Endothelial cell (in vitro differentiated cells): Measurements from ENCODE around the gene ZNF43. TPM values are rescaled to one million over a fixed set of nuclear protein-coding genes. Genes with fewer than 3 reads are reported as not detected.
A peak's percentile ranks its signal among the peaks of the same experiment; 100 is the strongest.
"Not testable (repeated sequence)": the region's sequence is repeated elsewhere in the genome, so short reads cannot be mapped to it uniquely, and the experiment has no call there.

ENCODE experiments used
- DNase-seq: peaks from one replicate; pipeline ENCODE4 v3.0.0; 2021; ENCODE audit warnings: low spot score
- H3K27ac Mint-ChIP-seq: one replicate; pipeline ENCODE4 v1.8.0; 2021; ENCODE audit warnings: mixed read lengths, inconsistent platforms; ENCODE audit not compliant: unreplicated experiment
- H3K27me3 Mint-ChIP-seq: one replicate; pipeline ENCODE4 v1.8.0; 2021; ENCODE audit warnings: mild to moderate bottlenecking, moderate library complexity, mixed read lengths, inconsistent platforms; ENCODE audit not compliant: unreplicated experiment
- H3K36me3 Mint-ChIP-seq: one replicate; pipeline ENCODE4 v1.8.0; 2021; ENCODE audit warnings: mild to moderate bottlenecking, low read depth, mixed read lengths, inconsistent platforms; ENCODE audit not compliant: unreplicated experiment
- H3K4me1 Mint-ChIP-seq: one replicate; pipeline ENCODE4 v1.8.0; 2021; ENCODE audit warnings: mild to moderate bottlenecking, mixed read lengths, inconsistent platforms; ENCODE audit not compliant: unreplicated experiment
- H3K4me3 Mint-ChIP-seq: one replicate; pipeline ENCODE4 v1.8.0; 2021; ENCODE audit warnings: mild to moderate bottlenecking, mixed read lengths, inconsistent platforms; ENCODE audit not compliant: unreplicated experiment
- H3K9me3 Mint-ChIP-seq: one replicate; pipeline ENCODE4 v1.8.0; 2021; ENCODE audit warnings: mixed read lengths, inconsistent platforms; ENCODE audit not compliant: unreplicated experiment
- total RNA-seq: library from RNA; stranded (reverse); fragmentation: NEBNext Ultra II Directional; extraction: Animal tissue kit (Norgen Biotek cat#: 25700); gene quantifications from one replicate; pipeline ENCODE4 v1.2.1, GENCODE V29; 2021; ENCODE audit not compliant: unreplicated experiment
- TF ChIP-seq, protein P1 (sequence below): fragments of 200-600 bp; sonication (generic); IDR thresholded peaks from one replicate; pipeline ENCODE4 v1.5.0; 2021; ENCODE audit warnings: antibody characterized with exemption; ENCODE audit not compliant: unreplicated experiment

Gene ZNF43
- total RNA-seq, 1 donor from 2014 or later = 35.5 TPM

DNA sequence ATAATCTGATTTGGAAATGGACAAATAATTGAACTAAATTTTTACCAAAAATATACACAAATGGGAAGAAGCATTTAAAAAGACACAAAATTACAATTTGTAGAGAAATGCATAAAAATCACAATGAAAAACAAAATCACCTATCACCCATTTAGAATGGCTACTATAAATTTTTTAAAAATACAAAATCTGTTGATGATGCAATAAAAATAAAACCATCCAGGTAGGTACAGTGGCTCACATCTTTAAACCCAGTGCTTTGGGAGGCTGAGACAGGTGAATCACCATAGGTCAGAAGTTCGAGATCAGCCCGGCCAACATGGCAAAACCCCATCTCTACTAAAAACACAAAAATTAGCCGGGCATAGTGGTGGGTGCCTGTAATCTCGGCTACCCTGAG lies 23.5 kb downstream of the ZNF43 start:
- no peak for DNase-seq
- H3K27ac Mint-ChIP-seq = no peak overlapping the region
- no peaks in the 10 kb centered on the region for H3K4me1 Mint-ChIP-seq
- H3K9me3 Mint-ChIP-seq = peaks cover 33% of the 10 kb centered on the region
- peaks cover 80% of the 10 kb centered on the region for H3K36me3 Mint-ChIP-seq
- no peaks in the 10 kb centered on the region for H3K27me3 Mint-ChIP-seq
- TF ChIP-seq, protein P1, sequence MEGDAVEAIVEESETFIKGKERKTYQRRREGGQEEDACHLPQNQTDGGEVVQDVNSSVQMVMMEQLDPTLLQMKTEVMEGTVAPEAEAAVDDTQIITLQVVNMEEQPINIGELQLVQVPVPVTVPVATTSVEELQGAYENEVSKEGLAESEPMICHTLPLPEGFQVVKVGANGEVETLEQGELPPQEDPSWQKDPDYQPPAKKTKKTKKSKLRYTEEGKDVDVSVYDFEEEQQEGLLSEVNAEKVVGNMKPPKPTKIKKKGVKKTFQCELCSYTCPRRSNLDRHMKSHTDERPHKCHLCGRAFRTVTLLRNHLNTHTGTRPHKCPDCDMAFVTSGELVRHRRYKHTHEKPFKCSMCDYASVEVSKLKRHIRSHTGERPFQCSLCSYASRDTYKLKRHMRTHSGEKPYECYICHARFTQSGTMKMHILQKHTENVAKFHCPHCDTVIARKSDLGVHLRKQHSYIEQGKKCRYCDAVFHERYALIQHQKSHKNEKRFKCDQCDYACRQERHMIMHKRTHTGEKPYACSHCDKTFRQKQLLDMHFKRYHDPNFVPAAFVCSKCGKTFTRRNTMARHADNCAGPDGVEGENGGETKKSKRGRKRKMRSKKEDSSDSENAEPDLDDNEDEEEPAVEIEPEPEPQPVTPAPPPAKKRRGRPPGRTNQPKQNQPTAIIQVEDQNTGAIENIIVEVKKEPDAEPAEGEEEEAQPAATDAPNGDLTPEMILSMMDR = no peak
- peak overlapping the region; percentile 59 for H3K4me3 Mint-ChIP-seq

DNA sequence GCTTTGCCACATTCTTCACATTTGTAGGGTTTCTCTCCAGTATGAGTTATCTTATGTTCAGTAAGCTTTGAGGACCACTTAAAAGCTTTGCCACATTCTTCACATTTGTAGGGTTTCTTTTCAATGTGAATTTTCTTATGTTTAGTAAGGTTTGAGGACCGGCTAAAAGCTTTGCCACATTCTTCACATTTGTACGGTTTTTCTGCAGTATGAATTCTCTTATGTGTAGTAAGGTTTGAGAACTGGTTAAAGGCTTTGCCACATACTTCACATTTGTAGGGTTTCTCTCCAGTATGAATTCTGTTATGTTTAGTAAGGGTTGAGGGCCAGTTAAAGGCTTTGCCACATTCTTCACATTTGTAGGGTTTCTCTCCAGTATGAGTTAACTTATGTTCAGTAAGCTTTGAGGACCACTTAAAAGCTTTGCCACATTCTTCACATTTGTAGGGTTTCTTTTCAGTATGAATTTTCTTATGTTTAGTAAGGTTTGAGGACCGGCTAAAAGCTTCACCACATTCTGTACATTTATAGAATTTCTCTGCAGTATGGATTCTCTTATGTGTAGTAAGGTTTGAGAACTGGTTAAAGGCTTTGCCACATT lies 27.5 kb downstream of the ZNF43 start:
- H3K9me3 Mint-ChIP-seq = peaks cover 37% of the 10 kb centered on the region

DNA sequence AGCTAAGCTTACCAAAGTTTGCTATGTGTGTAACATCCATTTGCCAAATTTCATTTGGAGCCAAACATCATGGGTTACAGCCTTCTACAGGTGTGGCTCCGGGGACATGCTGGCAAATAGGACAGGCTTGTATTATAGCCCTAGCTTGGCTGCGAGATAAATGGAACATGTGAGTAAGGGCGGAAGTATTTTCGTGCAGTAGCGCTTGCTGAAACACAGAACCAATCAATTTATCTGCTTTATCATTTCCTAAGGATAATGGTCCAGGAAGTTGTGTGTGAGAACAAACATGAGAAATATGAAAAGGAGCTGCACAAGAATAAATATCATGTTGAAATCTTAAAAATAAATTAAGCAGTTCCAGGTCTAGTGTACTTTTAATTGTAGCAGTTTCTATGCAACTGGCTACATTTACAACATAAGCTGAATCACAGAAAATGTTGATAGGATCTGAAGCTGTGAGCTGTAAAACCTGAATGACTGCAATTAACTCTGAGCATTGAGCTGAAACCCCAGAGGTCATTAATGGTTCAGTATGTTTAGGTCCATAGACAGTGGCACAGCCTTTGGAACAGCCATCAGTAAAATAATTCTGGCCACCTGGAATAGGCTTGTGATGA lies 46.4 kb downstream of the ZNF43 start:
- TF ChIP-seq, protein P1 = no peak
- peaks cover 6% of the 10 kb centered on the region for H3K36me3 Mint-ChIP-seq
- H3K4me1 Mint-ChIP-seq = no peaks in the 10 kb centered on the region
- peaks cover 2% of the 10 kb centered on the region for H3K27me3 Mint-ChIP-seq
- H3K27ac Mint-ChIP-seq = no peak overlapping the region
- H3K4me3 Mint-ChIP-seq = no peak overlapping the region
- DNase-seq = no peak
- peaks cover 6% of the 10 kb centered on the region for H3K9me3 Mint-ChIP-seq

More for the DNA sequence above, 27.5 kb downstream of the ZNF43 start:
- peak overlapping the region; percentile 76 for H3K4me3 Mint-ChIP-seq
- H3K27ac Mint-ChIP-seq, H3K4me1 Mint-ChIP-seq, DNase-seq, H3K27me3 Mint-ChIP-seq: not testable (repeated sequence)
- H3K36me3 Mint-ChIP-seq = peaks cover 65% of the 10 kb centered on the region

DNA sequence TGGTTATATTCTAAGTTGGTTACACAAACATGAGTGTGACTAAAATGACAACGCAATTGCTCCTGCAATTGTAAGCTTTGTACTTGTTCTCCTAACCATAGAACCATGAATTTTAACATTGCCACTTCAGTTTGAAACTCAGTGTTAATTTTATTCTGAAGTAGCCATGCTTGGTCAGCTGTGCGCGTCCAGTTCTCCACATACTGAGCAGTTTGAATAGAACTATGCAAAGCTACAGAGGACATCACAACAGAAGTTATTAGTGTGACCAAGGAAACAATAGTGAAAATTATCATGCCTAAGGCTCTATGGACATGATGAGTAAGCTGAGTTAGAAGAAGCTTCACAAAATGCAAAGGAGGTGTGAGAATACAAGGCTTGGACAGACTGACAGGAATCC lies 49.0 kb downstream of the ZNF43 start:
- TF ChIP-seq, protein P1 = no peak
- peaks cover 4% of the 10 kb centered on the region for H3K9me3 Mint-ChIP-seq
- H3K36me3 Mint-ChIP-seq = peaks cover 6% of the 10 kb centered on the region
- DNase-seq = no peak
- H3K4me3 Mint-ChIP-seq = no peak overlapping the region
- no peaks in the 10 kb centered on the region for H3K4me1 Mint-ChIP-seq
- H3K27ac Mint-ChIP-seq = no peak overlapping the region
- H3K27me3 Mint-ChIP-seq = no peaks in the 10 kb centered on the region

DNA sequence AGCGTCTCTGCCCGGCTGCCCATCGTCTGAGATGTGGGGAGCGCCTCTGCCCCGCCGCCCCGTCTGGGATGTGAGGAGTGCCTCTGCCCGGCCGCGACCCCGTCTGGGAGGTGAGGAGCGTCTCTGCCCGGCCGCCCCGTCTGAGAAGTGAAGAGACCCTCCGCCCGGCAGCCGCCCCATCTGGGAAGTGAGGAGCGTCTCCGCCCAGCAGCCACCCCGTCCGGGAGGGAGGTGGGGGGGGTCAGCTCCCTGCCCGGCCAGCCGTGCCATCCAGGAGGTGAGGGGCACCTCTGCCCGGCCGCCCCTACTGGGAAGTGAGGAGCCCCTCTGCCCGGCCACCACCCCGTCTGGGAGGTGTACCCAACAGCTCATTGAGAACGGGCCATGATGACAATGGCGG lies 60.2 kb downstream of the ZNF43 start:
- H3K27ac Mint-ChIP-seq, H3K27me3 Mint-ChIP-seq, H3K4me3 Mint-ChIP-seq, H3K36me3 Mint-ChIP-seq, H3K4me1 Mint-ChIP-seq, DNase-seq, H3K9me3 Mint-ChIP-seq: not testable (repeated sequence)

DNA sequence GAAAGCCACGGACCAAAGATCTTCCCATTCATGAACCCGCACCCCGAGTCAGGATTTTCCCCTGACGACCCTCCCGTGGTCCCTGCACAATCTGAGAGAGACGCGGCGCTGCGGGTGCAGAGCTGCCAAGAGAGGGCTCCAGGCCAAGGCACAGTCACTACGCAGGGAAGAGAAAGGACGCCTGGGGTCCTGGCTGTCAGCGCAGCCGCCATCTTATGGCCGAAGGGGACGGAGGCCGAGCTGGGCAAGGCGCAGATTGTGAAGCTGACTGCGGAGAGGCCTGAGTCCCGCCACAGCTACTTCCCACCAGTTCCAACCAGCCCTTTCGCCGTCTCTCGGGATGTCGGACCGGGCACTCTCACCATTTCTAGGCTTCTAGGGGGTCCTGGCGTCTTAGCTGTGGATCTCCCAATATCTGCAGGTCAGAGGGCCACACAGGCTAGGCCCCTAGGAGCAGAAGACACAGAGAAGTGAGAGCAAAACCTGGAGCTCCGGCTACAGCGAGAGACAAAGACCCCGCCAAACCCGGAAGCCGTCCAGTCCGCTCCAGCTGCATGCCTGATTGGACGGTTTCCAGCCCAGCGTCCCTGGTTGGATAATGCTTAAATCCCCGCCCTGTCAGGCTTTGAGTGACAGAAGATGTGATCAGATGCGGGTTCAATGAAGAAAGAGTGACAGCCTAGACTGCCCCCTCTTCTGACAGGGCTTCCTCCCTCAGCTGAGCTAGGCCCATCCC lies 68.7 kb downstream of the ZNF43 start, which contains the start of gene ZNF100:
Gene ZNF100 (minus strand): TSS at position 515 of the 736 bp plus-strand sequence. CDS start 150 bp downstream, at position 365.
- Mint-ChIP-seq H3K36me3 (peaks cover 13% of the 10 kb centered on the region), H3K27me3 (no peaks in the 10 kb centered on the region), H3K9me3 (no peaks in the 10 kb centered on the region), H3K27ac (peak within 1 kb of the TSS; percentile 94), H3K4me3 (peak within 1 kb of the TSS; percentile 99), H3K4me1 (peaks cover 5% of the 10 kb centered on the region)
- DNase-seq = peak; percentile 86
- TF ChIP-seq, protein P1 = no peak

DNA sequence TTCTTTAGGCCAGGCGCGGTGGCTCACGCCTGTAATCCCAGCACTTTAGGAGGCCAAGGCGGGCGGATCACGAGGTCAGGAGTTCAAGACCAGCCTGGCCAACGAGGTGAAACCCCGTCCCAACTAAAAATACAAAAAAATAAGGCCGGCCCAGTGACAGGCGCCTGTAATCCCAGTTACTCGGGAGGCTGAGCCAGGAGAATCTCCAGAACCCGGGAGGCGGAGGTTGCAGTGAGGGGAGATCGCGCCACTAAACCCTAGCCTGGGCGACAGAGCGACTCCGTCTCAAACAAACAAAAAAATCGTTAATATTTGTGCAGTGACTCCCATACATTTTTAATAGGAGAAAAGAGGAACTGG lies 69.3 kb downstream of the ZNF43 start:
- not testable (repeated sequence) for H3K27me3 Mint-ChIP-seq, H3K9me3 Mint-ChIP-seq
- peaks cover 18% of the 10 kb centered on the region for H3K36me3 Mint-ChIP-seq

More for the DNA sequence above, 69.3 kb downstream of the ZNF43 start:
- Mint-ChIP-seq H3K4me3 (peak overlapping the region; percentile 99), H3K27ac (peak overlapping the region; percentile 94)
- not testable (repeated sequence) for DNase-seq, H3K4me1 Mint-ChIP-seq
